OCI-LY3 (cell line): ENCODE measurements around the gene TANK.

Experiments
- H2AFZ ChIP-seq: fragments of 200-600, 300-600 bp; shearing (Covaris generic); 2 replicates; pipeline ENCODE4 v1.6.0; 2014; ENCODE audit warnings: antibody characterized with exemption, low read depth, low read length
- H3K27ac ChIP-seq: fragments of 200-600, 300-600 bp; sonication (generic); 2 replicates; pipeline ENCODE4 v1.5.1; 2014; ENCODE audit warnings: mild to moderate bottlenecking, low read length, moderate library complexity, mixed read lengths
- H3K27me3 ChIP-seq: fragments of 200-600, 300-600 bp; sonication (generic); 2 replicates; pipeline ENCODE4 v1.6.1; 2014; ENCODE audit warnings: low read depth, low read length, mixed read lengths
- H3K36me3 ChIP-seq: fragments of 200-600, 300-600 bp; sonication (generic); replicated peaks from 2 replicates; pipeline ENCODE3; 2014; ENCODE audit warnings: low read depth, low read length, mixed read lengths
- H3K4me1 ChIP-seq: fragments of 300-600, 200-600 bp; sonication (generic); 2 replicates; pipeline ENCODE4 v1.6.1; 2014; ENCODE audit warnings: low read length, mixed read lengths
- H3K4me2 ChIP-seq: fragments of 200-600, 300-600 bp; sonication (generic); 2 replicates; pipeline ENCODE4 v1.6.1; 2014; ENCODE audit warnings: low read length, mixed read lengths
- H3K4me3 ChIP-seq: fragments of 300-600, 200-600 bp; sonication (generic); 2 replicates; pipeline ENCODE4 v1.5.1; 2014; ENCODE audit warnings: antibody characterized with exemption, mild to moderate bottlenecking, low read length, moderate library complexity
- H3K79me2 ChIP-seq: fragments of 300-600, 200-600 bp; shearing (Covaris generic); 2 replicates; pipeline ENCODE4 v1.6.1; 2014; ENCODE audit warnings: mild to moderate bottlenecking, low read length, mixed read lengths
- H3K9ac ChIP-seq: fragments of 300-600, 200-600 bp; shearing (Covaris generic); 2 replicates; pipeline ENCODE4 v1.6.0; 2014; ENCODE audit warnings: mild to moderate bottlenecking, low read length, moderate library complexity
- H3K9me3 ChIP-seq: fragments of 200-600, 300-600 bp; shearing (Covaris generic); 2 replicates; pipeline ENCODE4 v1.6.1; 2014; ENCODE audit warnings: low read length, mixed read lengths; ENCODE audit not compliant: insufficient read depth
- H4K20me1 ChIP-seq: fragments of 200-600, 300-600 bp; sonication (generic); 2 replicates; pipeline ENCODE4 v1.6.1; 2016; ENCODE audit warnings: low read length, mixed read lengths; ENCODE audit not compliant: insufficient read depth
- EZH2phosphoT487 ChIP-seq: fragments of 200-600 bp; shearing (Covaris generic); IDR thresholded peaks from 2 replicates; pipeline ENCODE4 v1.6.1; 2018; ENCODE audit warnings: antibody characterized with exemption, mixed run types, low read depth
- TF ChIP-seq, protein P1 (sequence below): fragments of 200-600, 300-600 bp; sonication (generic); IDR thresholded peaks from 2 replicates; pipeline ENCODE4 v1.5.1; 2014; ENCODE audit warnings: antibody characterized with exemption, low read length, low read depth

Gene TANK

GRCh38 chr2:161166538-161167409 lies 6.5 kb downstream of the TANK start:
- Histone ChIP-seq H3K27me3 (no peaks in the 10 kb centered on the region), H3K79me2 (peaks cover 92% of the 10 kb centered on the region), H4K20me1 (peaks cover 36% of the 10 kb centered on the region), H3K36me3 (peaks cover 31% of the 10 kb centered on the region), H3K27ac (peak overlapping the region; percentile 94), H3K4me3 (peak overlapping the region; percentile 63), H3K9ac (peak overlapping the region; percentile 63), H3K4me1 (peaks cover 99% of the 10 kb centered on the region), H3K9me3 (peaks cover 5% of the 10 kb centered on the region; the same call in 1 of the 2 replicates), H2AFZ (no peak overlapping the region), H3K4me2 (peak overlapping the region; percentile 78)
- TF ChIP-seq EZH2phosphoT487: no peak
- TF ChIP-seq, protein P1, sequence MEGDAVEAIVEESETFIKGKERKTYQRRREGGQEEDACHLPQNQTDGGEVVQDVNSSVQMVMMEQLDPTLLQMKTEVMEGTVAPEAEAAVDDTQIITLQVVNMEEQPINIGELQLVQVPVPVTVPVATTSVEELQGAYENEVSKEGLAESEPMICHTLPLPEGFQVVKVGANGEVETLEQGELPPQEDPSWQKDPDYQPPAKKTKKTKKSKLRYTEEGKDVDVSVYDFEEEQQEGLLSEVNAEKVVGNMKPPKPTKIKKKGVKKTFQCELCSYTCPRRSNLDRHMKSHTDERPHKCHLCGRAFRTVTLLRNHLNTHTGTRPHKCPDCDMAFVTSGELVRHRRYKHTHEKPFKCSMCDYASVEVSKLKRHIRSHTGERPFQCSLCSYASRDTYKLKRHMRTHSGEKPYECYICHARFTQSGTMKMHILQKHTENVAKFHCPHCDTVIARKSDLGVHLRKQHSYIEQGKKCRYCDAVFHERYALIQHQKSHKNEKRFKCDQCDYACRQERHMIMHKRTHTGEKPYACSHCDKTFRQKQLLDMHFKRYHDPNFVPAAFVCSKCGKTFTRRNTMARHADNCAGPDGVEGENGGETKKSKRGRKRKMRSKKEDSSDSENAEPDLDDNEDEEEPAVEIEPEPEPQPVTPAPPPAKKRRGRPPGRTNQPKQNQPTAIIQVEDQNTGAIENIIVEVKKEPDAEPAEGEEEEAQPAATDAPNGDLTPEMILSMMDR: no peak

GRCh38 chr2:161169335-161169734 lies 9.1 kb downstream of the TANK start:
- Histone ChIP-seq H4K20me1 (peaks cover 43% of the 10 kb centered on the region), H3K27ac (peak overlapping the region; percentile 97), H3K79me2 (peaks cover 92% of the 10 kb centered on the region), H3K4me2 (peak overlapping the region; percentile 85), H2AFZ (no peak overlapping the region), H3K9me3 (peaks cover 5% of the 10 kb centered on the region; the same call in 1 of the 2 replicates), H3K9ac (no peak overlapping the region), H3K4me3 (0 out of 2 replicates have a peak overlapping the region, but pooled peaks have one; percentile 1), H3K4me1 (peaks cover 100% of the 10 kb centered on the region), H3K27me3 (no peaks in the 10 kb centered on the region), H3K36me3 (peaks cover 41% of the 10 kb centered on the region)
- TF ChIP-seq, protein P1: no peak
- no peak for TF ChIP-seq EZH2phosphoT487

DNA sequence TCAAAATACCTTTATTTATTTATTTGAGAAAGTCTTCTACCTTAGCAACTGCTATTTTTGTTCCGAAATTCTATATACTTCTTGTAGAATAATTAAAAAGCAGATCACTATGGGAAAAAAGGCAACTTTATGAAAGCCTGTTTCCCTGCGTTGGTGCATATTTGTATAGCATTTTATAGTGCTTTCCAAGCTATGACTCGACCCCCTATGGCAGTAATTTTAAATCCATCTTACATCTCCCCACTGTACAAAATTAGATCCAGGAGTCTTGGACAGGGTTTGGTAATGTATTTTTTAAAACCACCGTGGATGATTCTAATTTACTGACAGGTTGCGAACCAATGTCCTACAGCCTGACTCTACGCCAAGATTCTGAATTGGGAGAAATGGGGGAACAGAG lies 10.1 kb downstream of the TANK start:
- Histone ChIP-seq H3K4me1 (peaks cover 97% of the 10 kb centered on the region), H4K20me1 (peaks cover 52% of the 10 kb centered on the region), H3K27me3 (no peaks in the 10 kb centered on the region), H2AFZ (no peak overlapping the region), H3K27ac (peak overlapping the region; percentile 97), H3K9ac (peak overlapping the region; percentile 46; the same call in 1 of the 2 replicates), H3K9me3 (peaks cover 5% of the 10 kb centered on the region; the same call in 1 of the 2 replicates), H3K36me3 (peaks cover 51% of the 10 kb centered on the region), H3K4me3 (peak overlapping the region; percentile 67), H3K4me2 (peak overlapping the region; percentile 85), H3K79me2 (peaks cover 92% of the 10 kb centered on the region)
- TF ChIP-seq EZH2phosphoT487: no peak
- TF ChIP-seq, protein P1: no peak
